IPS DF 19.7 (cell line): Measurements from ENCODE around the gene RNGTT.

Experiments
- DNase-seq: peaks from one replicate; pipeline ENCODE4 v3.0.0-alpha.2; 2013; ENCODE audit warnings: low read depth, low spot score

RNGTT gene

DNA sequence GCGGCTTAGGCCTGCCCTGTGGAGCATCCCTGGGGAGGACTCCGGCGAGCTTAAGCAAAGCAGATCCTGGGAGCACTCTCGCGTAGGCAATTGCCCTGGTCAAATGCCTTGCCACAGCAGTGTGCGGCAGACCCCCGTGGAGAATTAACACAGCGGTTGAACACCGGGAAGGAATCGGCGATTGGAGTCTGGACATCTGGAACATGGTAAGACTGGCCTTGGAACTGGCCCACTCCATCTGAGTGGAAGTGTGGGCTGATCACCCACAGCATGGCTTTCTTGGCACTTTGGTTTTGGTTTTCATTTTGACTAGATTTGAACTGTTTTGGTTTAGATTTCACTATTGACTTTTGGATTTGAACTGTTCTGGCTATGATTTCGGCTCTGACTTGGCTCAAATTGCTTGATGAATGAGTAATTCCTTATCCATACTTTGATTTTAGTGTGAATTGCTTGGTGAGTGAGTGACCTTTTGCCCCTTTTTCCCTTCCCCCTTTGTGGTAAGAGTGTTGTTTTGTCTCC lies 300.7 kb downstream of the RNGTT start:
- DNase-seq = no peak

- no peak for DNase-seq
These were observed 301.2 kb downstream of the RNGTT start for GRCh38 chr6:88662163-88662580.

- DNase-seq = no peak
These were observed 302.3 kb downstream of the RNGTT start for GRCh38 chr6:88661136-88661535.

GRCh38 chr6:88655586-88655985 lies 307.8 kb downstream of the RNGTT start:
- DNase-seq = no peak

DNA sequence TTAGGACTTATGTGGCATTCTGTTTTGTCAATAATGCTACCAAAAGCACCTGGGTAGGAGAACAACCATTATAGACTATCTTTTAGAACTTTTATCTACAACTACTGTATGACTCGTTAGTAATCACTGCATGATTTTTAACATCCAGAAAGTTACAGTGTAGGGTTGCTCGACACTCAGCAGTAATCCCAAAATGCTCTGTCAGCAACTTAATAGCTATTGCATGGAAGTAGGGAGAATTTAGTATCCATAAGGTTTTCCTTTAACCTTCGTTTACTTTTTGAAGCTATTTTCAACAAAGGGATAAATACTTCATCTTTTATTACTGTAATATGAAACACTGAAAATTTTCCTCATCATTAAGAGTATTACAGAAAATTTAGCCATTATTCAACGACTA lies 309.5 kb downstream of the RNGTT start:
- no peak for DNase-seq

DNA sequence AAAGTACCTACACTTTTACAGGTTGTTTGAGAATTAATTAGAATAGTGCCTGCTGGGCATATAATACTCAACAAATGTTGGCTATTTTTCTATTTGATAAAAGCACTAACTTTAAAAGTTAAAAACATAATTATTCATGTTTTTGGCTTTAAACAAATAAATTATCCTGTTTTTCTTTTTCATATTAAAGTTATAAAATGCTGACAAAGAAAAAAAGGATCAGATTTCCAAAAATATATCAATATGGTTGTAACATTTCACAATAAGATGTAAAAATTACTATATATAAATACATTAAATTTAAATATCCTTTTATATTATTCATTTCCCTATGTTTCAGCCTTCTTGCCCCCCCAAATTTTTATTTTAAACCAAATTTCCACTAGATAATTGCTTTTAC lies 312.0 kb downstream of the RNGTT start:
- no peak for DNase-seq

DNA sequence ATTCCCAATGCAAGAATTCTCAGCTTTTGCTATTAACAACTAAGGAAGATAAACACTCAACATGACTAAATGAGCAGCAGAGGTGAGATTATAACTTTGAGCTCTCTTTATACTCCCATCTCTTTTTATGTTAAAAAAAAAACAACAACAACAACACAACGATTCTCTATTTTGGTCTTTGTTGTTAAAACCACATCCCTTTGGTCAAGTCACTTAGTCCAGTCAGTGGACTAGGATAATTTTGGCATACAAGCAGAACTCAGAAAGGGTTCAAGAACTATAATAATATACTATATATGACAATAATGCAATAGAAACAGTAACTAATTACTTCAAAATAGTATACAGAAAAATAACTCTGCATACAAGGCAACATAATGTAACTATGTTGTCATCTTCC lies 312.4 kb downstream of the RNGTT start:
- DNase-seq = no peak

GRCh38 chr6:88650029-88650619 lies 313.3 kb downstream of the RNGTT start:
- no peak for DNase-seq

GRCh38 chr6:88641178-88641903 lies 322.1 kb downstream of the RNGTT start:
- no peak for DNase-seq

- DNase-seq = no peak
These were observed 325.5 kb downstream of the RNGTT start for GRCh38 chr6:88637761-88638545.

- no peak for DNase-seq
These were observed 326.5 kb downstream of the RNGTT start for GRCh38 chr6:88636871-88637270.

- no peak for DNase-seq
These were observed 329.6 kb downstream of the RNGTT start for GRCh38 chr6:88633782-88634181.

DNA sequence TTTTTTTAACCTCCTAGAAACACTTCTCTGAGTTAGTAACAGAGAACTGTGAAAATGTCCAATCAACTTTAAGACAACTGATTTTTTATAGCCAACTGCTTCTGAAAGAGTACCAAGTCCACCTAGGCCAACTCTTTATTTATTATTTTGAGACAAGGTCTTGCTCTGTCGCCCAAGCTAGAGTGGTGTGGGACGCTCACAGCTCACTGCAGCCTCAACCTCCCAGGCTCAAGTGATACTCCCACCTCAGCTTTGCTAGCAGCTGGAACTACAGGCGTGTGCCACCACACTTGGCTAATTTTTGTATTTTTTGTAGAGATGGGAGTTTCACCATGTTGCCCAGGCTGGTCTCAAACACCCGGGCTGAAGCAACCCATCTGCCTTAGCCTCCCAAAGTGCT lies 331.6 kb downstream of the RNGTT start:
- DNase-seq = no peak

DNA sequence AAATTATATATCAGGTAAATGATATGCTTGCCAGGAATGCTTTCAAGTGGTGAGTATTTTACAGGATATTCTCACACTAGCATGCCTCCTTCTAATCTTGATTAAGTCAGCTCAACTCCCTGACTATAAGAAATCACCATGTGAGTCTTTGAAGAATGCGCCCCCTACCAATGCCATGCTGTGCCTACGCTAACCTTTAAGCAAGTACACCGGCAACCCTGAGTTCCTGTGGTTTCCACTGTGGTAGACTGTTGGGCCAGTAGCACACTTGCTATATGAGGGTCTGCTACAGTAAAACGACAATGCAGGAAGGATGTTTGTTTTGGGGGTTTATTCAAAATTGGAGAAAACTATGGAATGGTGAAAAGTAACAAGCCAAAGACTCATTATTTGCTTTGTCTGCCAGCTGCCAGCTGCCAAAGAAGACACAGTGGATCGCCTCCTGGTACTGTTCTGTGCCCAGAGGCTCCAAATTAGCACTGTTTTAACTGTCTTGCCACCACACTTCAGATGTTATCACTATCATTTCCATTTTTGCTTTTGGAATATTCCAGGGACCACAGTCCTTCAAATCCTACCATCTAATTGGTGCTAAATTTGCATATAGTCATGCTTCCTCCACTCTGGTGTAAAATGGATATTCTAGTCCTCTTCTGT lies 333.5 kb downstream of the RNGTT start:
- DNase-seq = peak; percentile 48

DNA sequence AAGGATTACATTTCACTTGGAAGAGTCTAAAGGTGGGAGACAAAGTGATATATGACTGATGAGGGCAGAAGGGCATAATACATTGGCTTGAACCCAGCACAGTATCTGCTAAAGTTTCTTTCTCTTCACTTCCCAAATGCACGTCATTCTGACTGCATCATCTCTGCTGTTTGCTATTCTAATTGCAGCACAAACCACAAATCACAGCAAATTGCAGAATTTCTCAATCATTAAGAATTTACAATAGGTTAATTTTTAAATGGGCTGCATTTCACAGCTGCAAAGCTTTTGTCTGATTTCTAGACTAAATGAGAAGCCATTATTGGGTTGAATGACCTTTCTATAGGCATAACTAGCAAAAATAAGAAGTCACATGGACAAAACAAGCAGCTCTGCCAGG lies 337.0 kb downstream of the RNGTT start:
- no peak for DNase-seq

DNA sequence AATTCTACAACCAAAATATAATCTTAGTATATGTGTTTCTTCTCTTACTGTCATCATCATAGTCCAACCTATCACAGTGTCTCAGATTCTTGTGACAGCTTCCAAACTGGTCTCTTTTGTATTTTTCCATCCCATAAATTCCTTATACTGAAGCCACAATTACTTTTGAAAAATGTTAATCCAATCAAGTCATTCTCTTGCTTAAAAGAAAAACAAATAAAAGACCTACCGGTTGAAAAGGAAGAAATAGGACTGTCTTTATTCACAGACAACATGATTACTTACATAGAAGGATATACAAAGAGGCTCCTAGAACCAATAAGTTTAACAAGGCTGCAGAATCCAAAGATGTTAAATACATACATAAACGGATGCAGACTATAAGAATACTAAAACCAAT lies 339.9 kb downstream of the RNGTT start:
- no peak for DNase-seq

- no peak for DNase-seq
These were observed 343.5 kb downstream of the RNGTT start for GRCh38 chr6:88619951-88620350.

DNA sequence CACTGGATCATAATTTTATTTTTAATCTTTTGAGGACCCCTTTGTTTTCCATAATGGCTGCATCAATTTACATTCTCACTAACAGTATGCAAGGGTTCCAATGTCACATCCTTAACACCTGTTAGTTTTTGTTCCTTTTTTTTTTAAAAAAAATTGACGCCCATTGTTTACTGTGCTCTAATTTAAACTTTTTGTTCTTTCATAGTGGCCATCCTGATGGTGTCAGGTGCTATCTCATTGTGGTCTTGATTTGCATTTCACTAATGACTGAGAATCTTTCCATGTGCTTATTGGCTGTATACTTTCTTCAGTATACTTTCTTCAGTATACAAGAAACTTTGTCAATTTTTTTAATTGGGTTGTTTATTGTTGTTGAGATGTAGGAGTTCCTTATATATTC lies 347.0 kb downstream of the RNGTT start:
- no peak for DNase-seq

- no peak for DNase-seq
These were observed 349.0 kb downstream of the RNGTT start for GRCh38 chr6:88614316-88614877.

- no peak for DNase-seq
These were observed 350.8 kb downstream of the RNGTT start for GRCh38 chr6:88612631-88613030.

GRCh38 chr6:88611721-88612120 lies 351.7 kb downstream of the RNGTT start:
- DNase-seq = no peak

- DNase-seq = no peak
These were observed 353.4 kb downstream of the RNGTT start for GRCh38 chr6:88609983-88610382.
